ENCODE data around the gene RDH13.

The RDH13 gene

GRCh38 chr19:54995561-54995960 is 67.4 kb downstream of the RDH13 start:
- TF ChIP-seq CEBPB (IDR thresholded peaks at IDR 0.05) (no peak), TAF1 (IDR thresholded peaks at IDR 0.05; ENCODE audit: low read depth) (no peak), FOXM1 (IDR thresholded peaks at IDR 0.05; ENCODE audit: borderline replicate concordance, low read depth) (no peak), YY1 (IDR thresholded peaks at IDR 0.05; ENCODE audit: low read depth) (no peak), USF1 (IDR thresholded peaks at IDR 0.05) (no peak), RAD21 (IDR thresholded peaks at IDR 0.05; ENCODE audit: low read depth) (no peak), CREB1 (IDR thresholded peaks at IDR 0.05; ENCODE audit: low read depth) (no peak), MAX (IDR thresholded peaks at IDR 0.05) (no peak), NFIC (IDR thresholded peaks at IDR 0.05) (no peak), REST (IDR thresholded peaks at IDR 0.05; ENCODE audit: low read depth) (no peak), EP300 (IDR thresholded peaks at IDR 0.05; ENCODE audit: borderline replicate concordance) (no peak), ZBTB7A (IDR thresholded peaks at IDR 0.05; ENCODE audit: low read depth) (no peak)
